GM19455 (cell line): ENCODE results near the gene EVC.
"Not testable (repeated sequence)": the region's sequence is repeated elsewhere in the genome, so short reads cannot be mapped to it uniquely, and the experiment has no call there.

Source experiments
- ATAC-seq: cut with Tn5 transposase; IDR thresholded peaks from one replicate; pipeline ENCODE4 v1.9.1; 2021; ENCODE audit not compliant: unreplicated experiment

Gene EVC

DNA sequence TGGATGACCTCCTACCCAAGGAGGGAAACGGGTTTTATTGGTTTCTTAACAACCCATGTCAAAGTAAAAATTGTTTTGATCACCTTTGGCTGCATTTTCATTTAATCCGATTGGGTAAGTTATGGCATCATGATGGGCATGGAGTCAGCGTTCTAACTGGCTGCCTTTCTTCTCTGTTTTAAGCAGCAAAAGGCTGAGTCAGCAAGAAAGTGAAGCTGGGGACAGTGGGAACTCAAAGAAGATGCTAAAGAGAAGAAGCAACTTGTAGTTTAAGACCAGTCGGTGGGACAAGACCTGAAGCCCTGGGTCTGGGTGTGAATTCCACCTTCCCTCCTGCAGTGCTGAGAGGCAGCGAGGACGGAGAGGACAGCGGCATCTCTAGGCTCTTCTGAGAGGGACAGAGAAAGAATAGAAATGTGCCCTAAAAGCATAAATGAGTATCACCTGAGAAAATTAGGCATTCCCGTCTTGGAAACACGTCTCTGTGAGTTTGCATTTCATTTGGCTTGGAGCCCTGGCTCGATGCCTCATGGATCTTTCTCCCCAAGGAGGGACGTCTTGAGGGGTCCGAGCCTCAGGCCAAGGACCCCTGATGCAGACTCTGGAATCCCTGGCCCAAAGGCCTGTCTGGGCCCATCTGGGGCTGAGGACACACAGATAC is 99.9 kb downstream of the EVC start:
- ATAC-seq, result no peak

GRCh38 chr4:5812057-5812456 is 101.1 kb downstream of the EVC start:
- ATAC-seq, result not testable (repeated sequence)

- ATAC-seq, result no peak
These were observed 101.7 kb downstream of the EVC start for GRCh38 chr4:5812506-5813229.

DNA sequence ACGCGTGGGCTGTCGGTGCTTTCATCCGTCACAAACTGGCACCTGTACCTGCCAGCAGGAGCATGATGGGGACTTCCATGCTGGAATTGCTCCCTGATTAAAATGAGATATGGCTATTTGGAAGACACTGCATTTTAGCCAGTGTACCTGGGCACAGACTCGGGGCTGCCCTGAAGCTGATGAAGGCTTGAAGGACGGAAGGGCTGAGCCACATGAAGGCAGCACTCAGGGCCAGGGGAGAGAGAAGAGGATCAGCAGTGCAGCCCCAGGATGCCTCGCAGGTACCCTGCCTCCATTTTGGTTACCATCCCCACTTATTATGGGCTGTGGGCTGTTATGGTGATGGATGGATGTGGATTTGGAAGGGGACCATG is 102.9 kb downstream of the EVC start:
- no peak for ATAC-seq

- ATAC-seq, result no peak
These were observed 103.4 kb downstream of the EVC start for GRCh38 chr4:5814421-5814820.

DNA sequence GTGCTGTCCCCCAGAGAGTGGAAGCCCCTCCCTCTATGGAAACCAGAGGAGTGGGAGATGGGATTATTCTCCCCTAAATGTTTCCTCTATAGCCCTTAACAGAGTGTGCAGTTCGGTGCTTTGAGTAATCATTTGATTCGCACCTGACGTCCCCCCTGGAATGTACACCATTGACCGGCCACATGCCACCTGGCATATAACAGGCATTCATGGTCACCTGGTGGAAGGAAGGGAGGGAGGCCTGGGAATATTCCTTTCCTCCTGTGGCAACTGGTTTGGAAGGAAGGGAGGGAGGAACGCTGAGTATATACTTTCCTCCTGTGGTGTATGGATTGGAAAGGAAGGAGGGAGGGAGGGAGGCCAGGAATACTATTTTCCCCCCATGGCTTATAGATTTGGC is 104.6 kb downstream of the EVC start:
- no peak for ATAC-seq

DNA sequence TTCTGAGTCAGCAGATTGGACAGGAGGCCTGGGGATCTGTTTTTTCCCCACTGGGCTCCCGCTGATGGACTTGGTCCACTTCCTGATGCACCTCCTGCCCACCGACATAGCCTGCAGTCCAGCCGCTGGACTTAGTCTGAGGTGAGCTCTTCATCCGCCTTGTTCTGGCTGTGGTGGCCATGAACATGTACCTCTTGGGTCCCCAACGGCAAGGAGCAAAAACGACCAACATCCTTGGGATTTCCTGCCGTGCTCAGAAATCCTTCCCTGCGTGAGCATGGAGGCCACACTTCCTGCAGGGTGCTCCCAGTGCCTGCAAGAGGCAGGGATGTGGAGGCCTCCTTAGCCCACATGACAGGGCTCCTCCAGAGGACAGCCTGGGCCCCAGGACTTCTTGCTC is 105.1 kb downstream of the EVC start:
- no peak for ATAC-seq

DNA sequence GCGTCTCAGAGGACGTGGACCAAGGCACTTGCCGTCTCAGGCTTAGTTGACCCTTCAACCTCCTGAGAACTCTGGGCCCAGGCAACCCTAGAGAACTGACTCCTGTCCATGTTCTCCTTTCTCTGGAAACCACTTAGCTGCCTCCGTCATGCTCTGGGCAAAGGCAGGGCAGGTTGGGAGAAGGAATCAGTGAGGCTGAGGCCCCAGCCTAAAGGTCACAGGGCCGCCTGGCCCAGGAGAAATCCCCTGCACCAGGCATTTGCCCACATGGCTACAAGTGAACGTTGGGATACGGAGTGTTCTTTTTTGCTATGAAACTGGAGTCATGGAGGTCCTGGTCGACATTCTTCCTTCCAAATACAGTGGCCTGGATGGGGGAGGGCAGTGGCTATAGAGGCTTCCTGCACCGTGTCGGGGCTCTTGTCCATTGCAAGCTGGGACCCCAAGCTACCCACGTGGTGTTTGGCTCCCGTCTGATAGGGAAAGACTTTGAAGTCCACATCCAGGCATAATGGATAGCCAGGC is 105.9 kb downstream of the EVC start:
- ATAC-seq, result no peak

GRCh38 chr4:5821665-5822358 is 110.8 kb downstream of the EVC start:
- ATAC-seq, result no peak

GRCh38 chr4:5822619-5823018 is 111.6 kb downstream of the EVC start:
- no peak for ATAC-seq

DNA sequence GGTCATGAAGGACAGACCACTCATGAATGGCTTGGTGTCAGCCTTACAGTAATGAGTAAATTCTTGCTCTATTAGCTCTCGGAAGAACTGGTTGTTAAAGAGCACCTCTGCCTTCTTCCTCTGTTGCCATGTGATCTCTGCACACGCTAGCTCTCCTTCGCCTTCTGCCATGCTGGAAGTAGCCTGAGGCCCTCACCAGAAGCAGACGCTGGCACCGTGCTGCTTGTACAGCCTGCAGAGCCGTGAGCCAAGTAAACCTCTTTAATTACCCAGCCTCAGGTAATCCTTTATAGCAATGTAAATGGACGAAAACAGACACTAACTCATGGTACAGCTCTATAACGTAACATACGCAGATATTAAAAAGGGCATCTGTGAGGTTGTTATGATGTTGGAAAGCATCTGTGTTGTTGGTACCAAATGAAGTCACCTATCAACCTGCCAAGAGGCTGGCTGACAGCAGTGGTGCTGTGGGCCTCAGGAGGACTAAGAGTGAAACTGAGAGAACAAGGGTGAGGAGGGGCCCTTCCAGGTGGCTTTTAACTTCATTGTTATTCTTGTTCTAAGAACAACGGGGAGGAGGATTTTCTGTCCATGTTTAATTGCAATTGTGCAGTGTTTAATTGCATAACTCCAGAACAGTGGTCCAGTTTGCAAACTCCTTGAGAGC is 112.7 kb downstream of the EVC start:
- ATAC-seq, result no peak

DNA sequence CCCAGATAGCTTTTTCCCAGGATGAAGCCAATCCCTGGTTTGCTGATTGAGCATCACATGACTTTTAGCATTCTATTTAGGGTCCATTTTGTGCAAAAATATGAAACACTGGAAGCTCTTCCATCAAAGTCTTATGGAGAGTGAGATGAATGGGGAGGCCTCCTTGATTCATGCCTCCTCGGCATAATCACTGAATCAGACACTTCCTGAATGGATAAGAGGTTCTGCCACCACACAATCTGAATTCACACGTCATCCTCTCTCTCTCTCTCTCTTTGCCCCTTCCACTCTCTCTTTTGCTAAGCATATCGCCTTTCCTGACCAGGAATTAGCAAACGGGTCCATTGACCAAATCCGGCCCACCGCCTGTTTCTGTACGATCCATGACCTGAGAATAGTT is 113.2 kb downstream of the EVC start:
- no peak for ATAC-seq

- ATAC-seq, result no peak
These were observed 113.6 kb downstream of the EVC start for GRCh38 chr4:5824635-5825034.

GRCh38 chr4:5825321-5826041 is 114.5 kb downstream of the EVC start:
- ATAC-seq, result no peak

- no peak for ATAC-seq
These were observed 115.6 kb downstream of the EVC start for GRCh38 chr4:5826437-5827107.

DNA sequence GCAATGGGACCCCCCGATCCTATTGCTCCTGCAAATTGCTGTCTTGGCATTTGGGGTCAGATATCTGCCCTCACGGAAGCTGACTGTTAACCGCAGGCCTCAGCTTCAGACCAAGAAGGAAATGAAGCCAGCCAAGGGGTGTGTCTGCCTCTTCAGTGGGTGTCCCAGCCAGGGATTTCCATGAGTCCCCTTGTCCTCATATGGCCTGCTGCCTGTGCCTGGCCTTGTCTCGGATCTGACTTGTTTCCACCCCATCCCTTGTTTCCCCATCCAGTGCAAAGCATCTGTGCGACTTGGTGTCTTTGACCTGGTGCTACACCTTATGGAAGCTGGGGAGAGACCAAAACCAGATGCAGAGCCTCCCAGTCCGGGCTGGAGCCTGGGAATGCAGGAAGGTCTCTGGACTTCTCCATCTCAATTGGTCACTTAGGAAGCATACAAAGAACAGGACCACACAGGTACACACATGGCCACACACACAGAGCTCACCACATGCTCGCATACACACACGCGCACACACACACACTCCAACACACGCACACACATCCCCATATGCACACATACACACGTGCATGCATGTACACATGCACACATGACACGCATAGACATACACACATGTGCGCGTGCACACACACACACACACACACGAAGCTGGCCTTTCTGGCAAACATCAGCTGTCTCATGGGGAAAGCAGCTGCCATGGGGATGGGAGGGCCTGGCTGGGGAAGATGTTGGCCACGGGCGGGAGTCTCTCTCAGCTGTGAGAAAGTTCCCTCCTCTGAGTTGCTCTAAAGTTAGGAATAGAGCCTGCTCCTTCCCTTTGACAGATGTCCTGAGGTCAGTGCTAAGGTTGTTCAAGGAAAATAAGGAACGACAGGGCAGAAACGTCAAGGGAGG is 116.4 kb downstream of the EVC start:
- ATAC-seq, result no peak

- no peak for ATAC-seq
These were observed 117.0 kb downstream of the EVC start for GRCh38 chr4:5828005-5828391.

DNA sequence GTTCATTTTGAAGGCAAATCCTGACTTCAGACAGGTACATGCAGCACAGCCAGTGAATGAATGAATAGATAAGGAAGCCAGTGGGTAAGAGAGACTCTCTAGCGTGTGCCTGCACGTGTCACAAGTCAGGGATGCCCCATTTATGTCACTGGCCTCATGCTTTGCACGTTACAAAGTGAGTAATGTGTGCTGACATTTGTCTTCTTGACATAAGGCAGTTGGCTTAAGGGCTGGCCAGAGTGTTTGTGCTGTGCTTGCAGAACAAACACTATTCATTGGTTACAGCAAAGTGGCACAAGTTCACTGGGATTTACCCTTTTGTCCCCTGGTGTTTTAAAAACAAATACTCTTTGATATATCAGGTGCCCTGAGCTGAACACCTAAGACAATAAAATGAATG is 125.9 kb downstream of the EVC start:
- ATAC-seq, result no peak

- ATAC-seq, result not testable (repeated sequence)
These were observed 126.5 kb downstream of the EVC start for GRCh38 chr4:5837483-5837882.
